HepG2 (cell line): ENCODE results near the gene YAP1. TPM values are rescaled to one million over a fixed set of nuclear protein-coding genes. Genes with fewer than 3 reads are reported as not detected.

ENCODE experiments used
- ASH2L ChIP-seq: fragments of 300-600, 200-600 bp; sonication (generic); IDR thresholded peaks from 2 replicates; pipeline ENCODE4 v1.7.0; 2017; ENCODE audit warnings: low read depth, mild to moderate bottlenecking, moderate library complexity, mixed read lengths, low read length; ENCODE audit not compliant: insufficient read length
- DR1 ChIP-seq: sonication (generic); formaldehyde crosslinking; IDR thresholded peaks from 2 replicates; pipeline ENCODE4 v1.8.0; 2021; ENCODE audit warnings: mild to moderate bottlenecking, missing genetic modification reagents, inconsistent platforms
- ELF4 ChIP-seq: sonication (generic); formaldehyde crosslinking; IDR thresholded peaks from 2 replicates; pipeline ENCODE4 v1.5.0; 2020; ENCODE audit warnings: missing genetic modification reagents, mild to moderate bottlenecking, moderate library complexity, borderline replicate concordance
- ETV6 ChIP-seq: sonication (generic); formaldehyde crosslinking; conservative IDR thresholded peaks from 2 replicates; pipeline ENCODE4 v1.4.0; 2020; ENCODE audit warnings: missing genetic modification reagents
- KAT8 ChIP-seq: IDR thresholded peaks from 2 replicates; pipeline ENCODE4 v1.6.1; 2016; ENCODE audit warnings: missing genetic modification reagents, missing compliant biosample characterization
- NAIF1 ChIP-seq: sonication (generic); formaldehyde crosslinking; IDR thresholded peaks from 2 replicates; pipeline ENCODE4 v1.5.0; 2020; ENCODE audit warnings: mild to moderate bottlenecking, missing genetic modification reagents, borderline replicate concordance
- NRL ChIP-seq: sonication (generic); formaldehyde crosslinking; IDR thresholded peaks from 2 replicates; pipeline ENCODE4 v1.5.0; 2020; ENCODE audit warnings: missing genetic modification reagents, mild to moderate bottlenecking, moderate library complexity, borderline replicate concordance
- PAWR ChIP-seq: sonication (generic); formaldehyde crosslinking; IDR thresholded peaks from 2 replicates; pipeline ENCODE4 v1.4.0; 2020; ENCODE audit warnings: missing genetic modification reagents, mild to moderate bottlenecking, borderline replicate concordance
- PAX8 ChIP-seq: sonication (generic); formaldehyde crosslinking; IDR thresholded peaks from 2 replicates; pipeline ENCODE4 v1.8.0; 2022; ENCODE audit warnings: mild to moderate bottlenecking, missing genetic modification reagents, borderline replicate concordance
- PITX1 ChIP-seq: sonication (generic); formaldehyde crosslinking; IDR thresholded peaks from 2 replicates; pipeline ENCODE4 v1.5.1; 2020; ENCODE audit warnings: mild to moderate bottlenecking, missing genetic modification reagents
- PTBP1 ChIP-seq: fragments of 200-400 bp; formaldehyde crosslinking; IDR thresholded peaks from 2 replicates; pipeline ENCODE4 v1.6.1; 2018; ENCODE audit warnings: low read length, low read depth; ENCODE audit not compliant: poor library complexity, severe bottlenecking
- SP2 ChIP-seq: sonication (generic); formaldehyde crosslinking; IDR thresholded peaks from 2 replicates; pipeline ENCODE4 v1.5.1; 2020; ENCODE audit warnings: mild to moderate bottlenecking, missing genetic modification reagents
- TARDBP ChIP-seq: sonication (generic); formaldehyde crosslinking; IDR thresholded peaks from 2 replicates; pipeline ENCODE4 v1.8.0; 2022; ENCODE audit warnings: mild to moderate bottlenecking, missing genetic modification reagents
- ZNF263 ChIP-seq: sonication (generic); formaldehyde crosslinking; IDR thresholded peaks from 2 replicates; pipeline ENCODE4 v1.4.0; 2020; ENCODE audit warnings: missing genetic modification reagents
- ZNF326 ChIP-seq: sonication (generic); formaldehyde crosslinking; IDR thresholded peaks from 2 replicates; pipeline ENCODE4 v1.4.0; 2020; ENCODE audit warnings: missing genetic modification reagents, borderline replicate concordance
- ZNF563 ChIP-seq: sonication (generic); formaldehyde crosslinking; IDR thresholded peaks from 2 replicates; pipeline ENCODE4 v1.8.0; 2022; ENCODE audit warnings: mild to moderate bottlenecking, moderate library complexity, missing genetic modification reagents
- ZNF629 ChIP-seq: sonication (generic); formaldehyde crosslinking; conservative IDR thresholded peaks from 2 replicates; pipeline ENCODE4 v1.5.0; 2020; ENCODE audit warnings: missing genetic modification reagents
- ZNF879 ChIP-seq: sonication (generic); formaldehyde crosslinking; IDR thresholded peaks from 2 replicates; pipeline ENCODE4 v1.8.1; 2023; ENCODE audit warnings: missing genetic modification reagents
- polyA plus RNA-seq, 8 experiments: library from polyadenylated mRNA; depleted of rRNA in 3 of 8; stranded (reverse) in 7 of 8; unstranded in 1 of 8; fragments of >200 nt; fragmentation: Illumina TruSeq in 4 of 8; extraction: Trizol in 4 of 8; gene quantifications; 2 replicates each; pipeline versions ENCODE4 v1.2.1 to v1.2.3, GENCODE V29; 2011 to 2016; ENCODE audit warnings: low read depth in 4 of 8, missing spikeins in 1 of 8, mixed read lengths in 1 of 8; ENCODE audit not compliant: insufficient read depth in 1 of 8
- total RNA-seq, 5 experiments: library from RNA; depleted of rRNA; stranded (reverse); fragments of >200 nt; fragmentation: Illumina TruSeq; extraction: Trizol; gene quantifications; 2 replicates each; pipeline ENCODE4 v1.2.3, GENCODE V29; 2016; ENCODE audit warnings: low read depth in 1 of 5
- TF ChIP-seq, protein P1 (sequence below): sonication (generic); formaldehyde crosslinking; IDR thresholded peaks from 2 replicates; pipeline ENCODE4 v1.5.1; 2020; ENCODE audit warnings: mild to moderate bottlenecking, missing genetic modification reagents, borderline replicate concordance
- TF ChIP-seq, protein P2 (sequence below): sonication (generic); formaldehyde crosslinking; IDR thresholded peaks from 2 replicates; pipeline ENCODE4 v1.5.1; 2020; ENCODE audit warnings: missing genetic modification reagents, mild to moderate bottlenecking, borderline replicate concordance
- TF ChIP-seq, protein P3 (sequence below): sonication (generic); formaldehyde crosslinking; IDR thresholded peaks from 2 replicates; pipeline ENCODE4 v1.4.0; 2020; ENCODE audit warnings: missing genetic modification reagents, borderline replicate concordance
- TF ChIP-seq, protein P4 (sequence below): IDR thresholded peaks from 2 replicates; pipeline ENCODE4 v1.6.1; 2012; ENCODE audit warnings: inconsistent platforms

Gene YAP1
- total and polyA plus RNA-seq, 2 of the 13 experiments (the other 11 are each of a cell fraction or from before 2014, with no cell fraction given) = 59.5 to 91.0 TPM

DNA sequence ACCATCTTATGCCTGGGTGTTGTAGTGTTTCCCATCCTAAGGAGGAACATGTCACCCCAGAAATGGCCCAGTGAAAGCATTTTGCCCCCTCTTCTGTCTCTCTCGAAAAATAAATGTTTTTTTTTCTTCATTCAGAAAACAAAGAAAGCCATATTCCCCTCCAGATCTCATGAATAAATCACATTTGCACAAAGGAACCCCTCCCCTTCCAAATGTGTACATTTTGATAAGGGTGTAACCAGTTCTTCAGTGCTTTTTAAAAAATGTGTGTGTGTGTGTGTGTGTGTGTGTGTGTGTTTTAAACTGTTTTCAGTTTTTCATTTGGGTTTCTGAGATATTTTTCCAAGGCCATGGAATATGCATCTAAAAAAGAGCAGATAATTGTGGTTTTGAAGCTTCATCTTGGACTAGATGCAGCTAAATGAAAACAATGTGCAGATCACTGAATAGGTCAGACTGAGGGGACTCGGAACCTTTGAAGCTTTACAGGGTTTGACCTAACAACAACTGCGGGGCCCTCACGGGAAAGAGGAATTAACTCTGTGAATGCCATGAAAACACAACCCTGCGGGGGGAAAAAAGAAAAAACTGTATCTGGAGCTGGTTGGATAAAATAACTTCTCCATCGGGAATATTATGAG, 76.4 kb downstream of the YAP1 start (continued):
- TF ChIP-seq, protein P1, sequence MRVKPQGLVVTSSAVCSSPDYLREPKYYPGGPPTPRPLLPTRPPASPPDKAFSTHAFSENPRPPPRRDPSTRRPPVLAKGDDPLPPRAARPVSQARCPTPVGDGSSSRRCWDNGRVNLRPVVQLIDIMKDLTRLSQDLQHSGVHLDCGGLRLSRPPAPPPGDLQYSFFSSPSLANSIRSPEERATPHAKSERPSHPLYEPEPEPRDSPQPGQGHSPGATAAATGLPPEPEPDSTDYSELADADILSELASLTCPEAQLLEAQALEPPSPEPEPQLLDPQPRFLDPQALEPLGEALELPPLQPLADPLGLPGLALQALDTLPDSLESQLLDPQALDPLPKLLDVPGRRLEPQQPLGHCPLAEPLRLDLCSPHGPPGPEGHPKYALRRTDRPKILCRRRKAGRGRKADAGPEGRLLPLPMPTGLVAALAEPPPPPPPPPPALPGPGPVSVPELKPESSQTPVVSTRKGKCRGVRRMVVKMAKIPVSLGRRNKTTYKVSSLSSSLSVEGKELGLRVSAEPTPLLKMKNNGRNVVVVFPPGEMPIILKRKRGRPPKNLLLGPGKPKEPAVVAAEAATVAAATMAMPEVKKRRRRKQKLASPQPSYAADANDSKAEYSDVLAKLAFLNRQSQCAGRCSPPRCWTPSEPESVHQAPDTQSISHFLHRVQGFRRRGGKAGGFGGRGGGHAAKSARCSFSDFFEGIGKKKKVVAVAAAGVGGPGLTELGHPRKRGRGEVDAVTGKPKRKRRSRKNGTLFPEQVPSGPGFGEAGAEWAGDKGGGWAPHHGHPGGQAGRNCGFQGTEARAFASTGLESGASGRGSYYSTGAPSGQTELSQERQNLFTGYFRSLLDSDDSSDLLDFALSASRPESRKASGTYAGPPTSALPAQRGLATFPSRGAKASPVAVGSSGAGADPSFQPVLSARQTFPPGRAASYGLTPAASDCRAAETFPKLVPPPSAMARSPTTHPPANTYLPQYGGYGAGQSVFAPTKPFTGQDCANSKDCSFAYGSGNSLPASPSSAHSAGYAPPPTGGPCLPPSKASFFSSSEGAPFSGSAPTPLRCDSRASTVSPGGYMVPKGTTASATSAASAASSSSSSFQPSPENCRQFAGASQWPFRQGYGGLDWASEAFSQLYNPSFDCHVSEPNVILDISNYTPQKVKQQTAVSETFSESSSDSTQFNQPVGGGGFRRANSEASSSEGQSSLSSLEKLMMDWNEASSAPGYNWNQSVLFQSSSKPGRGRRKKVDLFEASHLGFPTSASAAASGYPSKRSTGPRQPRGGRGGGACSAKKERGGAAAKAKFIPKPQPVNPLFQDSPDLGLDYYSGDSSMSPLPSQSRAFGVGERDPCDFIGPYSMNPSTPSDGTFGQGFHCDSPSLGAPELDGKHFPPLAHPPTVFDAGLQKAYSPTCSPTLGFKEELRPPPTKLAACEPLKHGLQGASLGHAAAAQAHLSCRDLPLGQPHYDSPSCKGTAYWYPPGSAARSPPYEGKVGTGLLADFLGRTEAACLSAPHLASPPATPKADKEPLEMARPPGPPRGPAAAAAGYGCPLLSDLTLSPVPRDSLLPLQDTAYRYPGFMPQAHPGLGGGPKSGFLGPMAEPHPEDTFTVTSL (CRISPR knock-in tag) = peak; percentile 77; the same call in 1 of the 2 replicates
- TF ChIP-seq ELF4 = no peak
- TF ChIP-seq PAX8 (CRISPR knock-in tag) = no peak
- peak; percentile 79 for TF ChIP-seq ASH2L
- no peak for TF ChIP-seq ZNF563
- no peak for TF ChIP-seq DR1
- TF ChIP-seq PTBP1 = no peak
- TF ChIP-seq TARDBP (CRISPR knock-in tag) = no peak
- TF ChIP-seq, protein P2, sequence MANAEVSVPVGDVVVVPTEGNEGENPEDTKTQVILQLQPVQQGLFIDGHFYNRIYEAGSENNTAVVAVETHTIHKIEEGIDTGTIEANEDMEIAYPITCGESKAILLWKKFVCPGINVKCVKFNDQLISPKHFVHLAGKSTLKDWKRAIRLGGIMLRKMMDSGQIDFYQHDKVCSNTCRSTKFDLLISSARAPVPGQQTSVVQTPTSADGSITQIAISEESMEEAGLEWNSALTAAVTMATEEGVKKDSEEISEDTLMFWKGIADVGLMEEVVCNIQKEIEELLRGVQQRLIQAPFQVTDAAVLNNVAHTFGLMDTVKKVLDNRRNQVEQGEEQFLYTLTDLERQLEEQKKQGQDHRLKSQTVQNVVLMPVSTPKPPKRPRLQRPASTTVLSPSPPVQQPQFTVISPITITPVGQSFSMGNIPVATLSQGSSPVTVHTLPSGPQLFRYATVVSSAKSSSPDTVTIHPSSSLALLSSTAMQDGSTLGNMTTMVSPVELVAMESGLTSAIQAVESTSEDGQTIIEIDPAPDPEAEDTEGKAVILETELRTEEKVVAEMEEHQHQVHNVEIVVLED (CRISPR knock-in tag) = no peak
- 0 out of 2 replicates have a peak, but pooled peaks have one; percentile 43 for TF ChIP-seq KAT8 (CRISPR knock-in tag)
- TF ChIP-seq ZNF879 = no peak
- no peak for TF ChIP-seq ZNF326 (CRISPR knock-in tag)
- no peak for TF ChIP-seq SP2 (CRISPR knock-in tag)
- TF ChIP-seq, protein P3, sequence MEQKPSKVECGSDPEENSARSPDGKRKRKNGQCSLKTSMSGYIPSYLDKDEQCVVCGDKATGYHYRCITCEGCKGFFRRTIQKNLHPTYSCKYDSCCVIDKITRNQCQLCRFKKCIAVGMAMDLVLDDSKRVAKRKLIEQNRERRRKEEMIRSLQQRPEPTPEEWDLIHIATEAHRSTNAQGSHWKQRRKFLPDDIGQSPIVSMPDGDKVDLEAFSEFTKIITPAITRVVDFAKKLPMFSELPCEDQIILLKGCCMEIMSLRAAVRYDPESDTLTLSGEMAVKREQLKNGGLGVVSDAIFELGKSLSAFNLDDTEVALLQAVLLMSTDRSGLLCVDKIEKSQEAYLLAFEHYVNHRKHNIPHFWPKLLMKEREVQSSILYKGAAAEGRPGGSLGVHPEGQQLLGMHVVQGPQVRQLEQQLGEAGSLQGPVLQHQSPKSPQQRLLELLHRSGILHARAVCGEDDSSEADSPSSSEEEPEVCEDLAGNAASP (CRISPR knock-in tag) = peak; percentile 69; the same call in 1 of the 2 replicates
- no peak for TF ChIP-seq NRL (CRISPR knock-in tag)
- no peak for TF ChIP-seq ZNF629 (CRISPR knock-in tag)
- no peak for TF ChIP-seq ZNF263 (CRISPR knock-in tag)
- TF ChIP-seq PAWR (CRISPR knock-in tag) = no peak
- TF ChIP-seq, protein P4, sequence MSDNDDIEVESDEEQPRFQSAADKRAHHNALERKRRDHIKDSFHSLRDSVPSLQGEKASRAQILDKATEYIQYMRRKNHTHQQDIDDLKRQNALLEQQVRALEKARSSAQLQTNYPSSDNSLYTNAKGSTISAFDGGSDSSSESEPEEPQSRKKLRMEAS = no peak
- TF ChIP-seq ETV6 (CRISPR knock-in tag) = no peak
- TF ChIP-seq NAIF1 (CRISPR knock-in tag) = no peak
- TF ChIP-seq PITX1 (CRISPR knock-in tag) = peak; percentile 75; the same call in 1 of the 2 replicates
